ENCODE data around the gene PSEN2.

Gene PSEN2

DNA sequence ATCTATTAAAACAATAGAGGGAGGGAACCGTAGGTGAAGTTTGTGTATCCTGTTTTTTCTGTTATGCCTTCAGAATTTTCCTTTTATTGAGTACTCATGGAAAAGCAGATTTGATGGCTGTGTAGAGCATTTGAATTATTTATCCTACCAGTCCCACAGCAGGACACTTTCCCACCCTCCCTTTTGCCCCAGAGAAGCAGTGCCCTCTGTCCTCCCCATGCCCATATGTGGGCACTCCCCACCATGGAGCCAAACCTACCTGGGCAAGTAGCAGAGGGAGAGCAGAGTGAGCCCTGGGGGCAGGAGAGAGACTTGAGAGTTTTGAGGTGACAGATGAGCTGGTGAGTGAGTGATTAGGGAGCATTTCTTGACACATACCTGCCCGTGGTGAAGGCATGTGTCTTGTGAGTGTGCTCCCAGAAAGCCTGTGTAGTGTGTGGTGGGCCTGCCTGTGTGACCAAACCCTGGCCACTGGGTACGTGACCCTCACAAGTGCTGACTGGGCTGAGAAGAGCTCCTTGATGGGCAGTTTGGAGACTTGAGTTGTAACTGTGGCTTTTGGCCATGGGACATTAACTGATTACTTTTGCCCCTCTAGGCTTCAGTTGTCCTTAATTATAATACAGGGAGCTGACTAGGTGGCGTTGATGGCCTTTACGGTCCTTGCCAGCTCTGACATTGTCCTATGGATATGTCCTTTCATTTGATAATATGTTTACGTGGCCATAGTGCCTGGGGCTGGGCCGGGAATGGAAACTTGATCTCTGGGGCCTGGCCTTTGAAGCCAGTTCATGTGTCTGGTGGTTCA is 3.6 kb downstream of the PSEN2 start:
- Histone ChIP-seq H3K9me2 (ENCODE audit: low read depth, low read length) (no peaks in the 10 kb centered on the region), H2AFZ (ENCODE audit: low read length) (no peak overlapping the region), H3K79me2 (ENCODE audit: insufficient read depth, low read length) (no peaks in the 10 kb centered on the region), H4K20me1 (ENCODE audit: insufficient read depth, low read length) (no peaks in the 10 kb centered on the region), H3K4me3 (ENCODE audit: low read depth, low read length, poor library complexity, severe bottlenecking) (no peak overlapping the region), H3K9ac (ENCODE audit: low read length) (no peak overlapping the region), H3F3A (ENCODE audit: insufficient read depth, low read length) (no peaks in the 10 kb centered on the region), H3K9me3 (ENCODE audit: low read length) (0 out of 2 replicates have a peak, but pooled peaks cover under 1% of the 10 kb centered on the region), H3K27ac (ENCODE audit: low read depth, low read length, poor library complexity, severe bottlenecking) (no peak overlapping the region), H3K27me3 (ENCODE audit: insufficient read depth, low read length) (0 out of 2 replicates have a peak, but pooled peaks cover 15% of the 10 kb centered on the region), H3K4me1 (ENCODE audit: insufficient read depth, low read length, severe bottlenecking) (peaks cover 15% of the 10 kb centered on the region), H3K4me2 (ENCODE audit: low read length) (no peak overlapping the region), H3K36me3 (ENCODE audit: insufficient read depth, low read length) (no peaks in the 10 kb centered on the region; the same call in 1 of the 2 replicates)
- no peak for TF ChIP-seq EZH2 (IDR thresholded peaks at IDR 0.05; ENCODE audit: borderline replicate concordance, low read length)
- TF ChIP-seq, protein P1, sequence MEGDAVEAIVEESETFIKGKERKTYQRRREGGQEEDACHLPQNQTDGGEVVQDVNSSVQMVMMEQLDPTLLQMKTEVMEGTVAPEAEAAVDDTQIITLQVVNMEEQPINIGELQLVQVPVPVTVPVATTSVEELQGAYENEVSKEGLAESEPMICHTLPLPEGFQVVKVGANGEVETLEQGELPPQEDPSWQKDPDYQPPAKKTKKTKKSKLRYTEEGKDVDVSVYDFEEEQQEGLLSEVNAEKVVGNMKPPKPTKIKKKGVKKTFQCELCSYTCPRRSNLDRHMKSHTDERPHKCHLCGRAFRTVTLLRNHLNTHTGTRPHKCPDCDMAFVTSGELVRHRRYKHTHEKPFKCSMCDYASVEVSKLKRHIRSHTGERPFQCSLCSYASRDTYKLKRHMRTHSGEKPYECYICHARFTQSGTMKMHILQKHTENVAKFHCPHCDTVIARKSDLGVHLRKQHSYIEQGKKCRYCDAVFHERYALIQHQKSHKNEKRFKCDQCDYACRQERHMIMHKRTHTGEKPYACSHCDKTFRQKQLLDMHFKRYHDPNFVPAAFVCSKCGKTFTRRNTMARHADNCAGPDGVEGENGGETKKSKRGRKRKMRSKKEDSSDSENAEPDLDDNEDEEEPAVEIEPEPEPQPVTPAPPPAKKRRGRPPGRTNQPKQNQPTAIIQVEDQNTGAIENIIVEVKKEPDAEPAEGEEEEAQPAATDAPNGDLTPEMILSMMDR (IDR thresholded peaks at IDR 0.05; ENCODE audit: low read length) = no peak

DNA sequence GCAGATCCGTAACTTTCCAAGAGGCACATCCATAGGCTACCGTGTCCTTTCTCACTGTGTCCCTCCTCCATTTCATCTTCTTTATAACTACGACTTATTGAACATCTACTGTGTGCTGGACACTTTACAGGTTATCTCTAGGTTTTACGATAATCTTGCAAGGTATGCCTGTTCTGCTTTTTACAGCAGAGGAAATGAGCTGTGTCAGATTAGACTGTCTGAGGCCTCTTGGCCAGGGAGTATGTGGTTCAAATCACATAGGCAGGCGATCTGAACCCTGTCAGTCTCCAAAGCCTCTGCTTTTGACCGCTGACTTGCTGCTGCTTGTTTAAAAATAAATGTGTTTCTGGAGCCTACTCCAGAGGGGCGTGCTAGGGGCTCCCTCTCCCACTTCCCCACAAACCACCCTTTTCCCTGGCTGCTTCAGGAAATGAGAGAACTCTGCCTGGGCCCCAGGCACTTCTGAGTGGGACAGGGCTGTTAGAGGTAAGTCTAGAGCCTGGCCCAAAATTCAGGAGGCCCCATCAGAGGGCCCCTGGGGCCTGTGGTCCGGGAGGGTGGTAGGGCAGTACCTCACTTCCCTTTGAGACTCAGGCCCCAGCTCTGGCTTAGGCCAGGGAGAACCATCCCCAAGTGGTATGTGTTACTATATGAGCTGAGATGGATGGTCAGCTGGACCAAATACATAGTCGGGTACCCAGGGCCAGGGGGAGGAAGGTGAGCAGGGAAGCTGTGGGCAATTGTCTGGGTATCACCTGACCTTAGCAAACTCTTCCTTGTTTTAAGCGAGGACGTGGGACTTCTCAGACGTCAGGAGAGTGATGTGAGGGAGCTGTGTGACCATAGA is 4.4 kb downstream of the PSEN2 start:
- Histone ChIP-seq H3K4me2 (ENCODE audit: low read length) (no peak overlapping the region), H3K4me1 (ENCODE audit: insufficient read depth, low read length, severe bottlenecking) (peaks cover 15% of the 10 kb centered on the region), H3K27me3 (ENCODE audit: insufficient read depth, low read length) (0 out of 2 replicates have a peak, but pooled peaks cover 8% of the 10 kb centered on the region), H3F3A (ENCODE audit: insufficient read depth, low read length) (no peaks in the 10 kb centered on the region), H3K9me3 (ENCODE audit: low read length) (no peaks in the 10 kb centered on the region), H3K36me3 (ENCODE audit: insufficient read depth, low read length) (no peaks in the 10 kb centered on the region), H2AFZ (ENCODE audit: low read length) (no peak overlapping the region), H3K27ac (ENCODE audit: low read depth, low read length, poor library complexity, severe bottlenecking) (no peak overlapping the region), H3K4me3 (ENCODE audit: low read depth, low read length, poor library complexity, severe bottlenecking) (no peak overlapping the region), H3K9me2 (ENCODE audit: low read depth, low read length) (no peaks in the 10 kb centered on the region), H3K9ac (ENCODE audit: low read length) (no peak overlapping the region), H4K20me1 (ENCODE audit: insufficient read depth, low read length) (no peaks in the 10 kb centered on the region), H3K79me2 (ENCODE audit: insufficient read depth, low read length) (no peaks in the 10 kb centered on the region)
- no peak for TF ChIP-seq EZH2 (IDR thresholded peaks at IDR 0.05; ENCODE audit: borderline replicate concordance, low read length)
- TF ChIP-seq, protein P1 (IDR thresholded peaks at IDR 0.05; ENCODE audit: low read length) = no peak

DNA sequence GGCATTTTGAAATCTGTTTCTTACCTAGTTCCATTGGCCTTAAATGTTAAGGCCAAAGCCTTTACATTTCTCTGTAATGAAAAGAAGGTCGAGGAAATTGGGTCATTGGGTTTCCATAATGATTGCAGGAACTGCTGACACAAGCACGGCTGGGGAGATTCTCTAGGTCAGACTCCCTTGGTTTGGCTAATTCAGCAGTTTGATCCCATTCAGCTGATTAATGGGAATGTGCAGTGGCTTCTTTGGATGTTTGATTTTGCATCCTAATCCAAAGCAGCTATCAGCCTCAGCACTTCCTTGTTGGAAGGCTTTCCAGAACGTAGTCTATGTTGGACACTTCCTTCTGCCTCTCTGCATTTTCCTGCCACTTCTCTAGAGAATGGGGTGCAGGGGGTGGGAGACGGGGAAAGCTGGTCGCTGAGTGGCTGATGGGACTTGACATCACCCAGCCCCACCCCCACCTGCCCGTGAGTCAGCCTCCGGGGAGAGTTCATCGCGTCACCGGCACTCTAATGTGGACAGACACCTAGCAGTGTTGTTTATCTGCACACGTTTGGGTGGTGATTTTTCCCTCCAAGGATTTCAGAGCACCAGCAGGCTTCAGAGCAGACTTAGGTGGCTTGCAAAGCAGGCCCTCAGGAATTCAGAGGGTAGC is 5.4 kb downstream of the PSEN2 start:
- no peak overlapping the region for H3K4me2 ChIP-seq (ENCODE audit: low read length)
- no peak overlapping the region for H3K9ac ChIP-seq (ENCODE audit: low read length)
- H3K27me3 ChIP-seq (ENCODE audit: insufficient read depth, low read length) = 0 out of 2 replicates have a peak, but pooled peaks cover 8% of the 10 kb centered on the region
- no peak overlapping the region for H2AFZ ChIP-seq (ENCODE audit: low read length)
- H3K79me2 ChIP-seq (ENCODE audit: insufficient read depth, low read length) = no peaks in the 10 kb centered on the region
- no peaks in the 10 kb centered on the region for H3F3A ChIP-seq (ENCODE audit: insufficient read depth, low read length)
- TF ChIP-seq, protein P1 (IDR thresholded peaks at IDR 0.05; ENCODE audit: low read length) = no peak
- TF ChIP-seq EZH2 (IDR thresholded peaks at IDR 0.05; ENCODE audit: borderline replicate concordance, low read length) = no peak
- no peaks in the 10 kb centered on the region for H3K9me2 ChIP-seq (ENCODE audit: low read depth, low read length)
- no peaks in the 10 kb centered on the region for H3K36me3 ChIP-seq (ENCODE audit: insufficient read depth, low read length)
- no peaks in the 10 kb centered on the region for H3K9me3 ChIP-seq (ENCODE audit: low read length)
- no peaks in the 10 kb centered on the region for H4K20me1 ChIP-seq (ENCODE audit: insufficient read depth, low read length)
- peaks cover 13% of the 10 kb centered on the region for H3K4me1 ChIP-seq (ENCODE audit: insufficient read depth, low read length, severe bottlenecking)
- H3K4me3 ChIP-seq (ENCODE audit: low read depth, low read length, poor library complexity, severe bottlenecking) = no peak overlapping the region
- no peak overlapping the region for H3K27ac ChIP-seq (ENCODE audit: low read depth, low read length, poor library complexity, severe bottlenecking)
